HepG2 (cell line): ENCODE data around the gene CCDC142. TPM values are rescaled to one million over a fixed set of nuclear protein-coding genes. Genes with fewer than 3 reads are reported as not detected.
A peak's percentile ranks its signal among the peaks of the same experiment; 100 is the strongest.

Experiments used
- EEA1 ChIP-seq: sonication (generic); formaldehyde crosslinking; IDR thresholded peaks from 2 replicates; pipeline ENCODE4 v1.5.1; 2020; ENCODE audit warnings: mild to moderate bottlenecking, missing genetic modification reagents, borderline replicate concordance
- HNRNPLL ChIP-seq: fragments of 200-400 bp; formaldehyde crosslinking; IDR thresholded peaks from 2 replicates; pipeline ENCODE4 v1.6.1; 2017; ENCODE audit warnings: mild to moderate bottlenecking, low read depth, low read length; ENCODE audit not compliant: poor library complexity, severe bottlenecking
- MTF1 ChIP-seq: sonication (generic); formaldehyde crosslinking; IDR thresholded peaks from 2 replicates; pipeline ENCODE4 v1.5.0; 2020; ENCODE audit warnings: missing genetic modification reagents
- PRPF4 ChIP-seq: fragments of 200-400 bp; formaldehyde crosslinking; IDR thresholded peaks from 2 replicates; pipeline ENCODE4 v1.6.1; 2016; ENCODE audit warnings: low read length, low read depth; ENCODE audit not compliant: poor library complexity, severe bottlenecking
- SRF ChIP-seq: IDR thresholded peaks from 2 replicates; pipeline ENCODE4 v1.6.1; 2011; ENCODE audit warnings: mild to moderate bottlenecking, low read depth, low read length, moderate library complexity
- ZNF331 ChIP-seq: sonication (generic); formaldehyde crosslinking; IDR thresholded peaks from 2 replicates; pipeline ENCODE4 v1.4.0; 2020; ENCODE audit warnings: missing genetic modification reagents
- polyA plus RNA-seq, 8 experiments: library from polyadenylated mRNA; depleted of rRNA in 3 of 8; stranded (reverse) in 7 of 8; unstranded in 1 of 8; fragments of >200 nt; fragmentation: Illumina TruSeq in 4 of 8; extraction: Trizol in 4 of 8; gene quantifications; 2 replicates each; pipeline versions ENCODE4 v1.2.1 to v1.2.3, GENCODE V29; 2011 to 2016; ENCODE audit warnings: low read depth in 4 of 8, missing spikeins in 1 of 8, mixed read lengths in 1 of 8; ENCODE audit not compliant: insufficient read depth in 1 of 8
- total RNA-seq, 5 experiments: library from RNA; depleted of rRNA; stranded (reverse); fragments of >200 nt; fragmentation: Illumina TruSeq; extraction: Trizol; gene quantifications; 2 replicates each; pipeline ENCODE4 v1.2.3, GENCODE V29; 2016; ENCODE audit warnings: low read depth in 1 of 5
- TF ChIP-seq, protein P1 (sequence below): sonication (generic); formaldehyde crosslinking; IDR thresholded peaks from 2 replicates; pipeline ENCODE4 v1.4.0; 2020; ENCODE audit warnings: mild to moderate bottlenecking, missing genetic modification reagents
- TF ChIP-seq, protein P2 (sequence below): sonication (generic); formaldehyde crosslinking; IDR thresholded peaks from 2 replicates; pipeline ENCODE4 v1.5.0; 2020; ENCODE audit warnings: missing genetic modification reagents
- TF ChIP-seq, protein P3 (sequence below): sonication (generic); formaldehyde crosslinking; IDR thresholded peaks from 2 replicates; pipeline ENCODE4 v1.8.1; 2023; ENCODE audit warnings: mild to moderate bottlenecking, missing genetic modification reagents
- TF ChIP-seq, protein P4 (sequence below): sonication (generic); formaldehyde crosslinking; IDR thresholded peaks from 2 replicates; pipeline ENCODE4 v1.5.0; 2020; ENCODE audit warnings: mild to moderate bottlenecking, missing genetic modification reagents
- TF ChIP-seq, protein P5 (sequence below): sonication (generic); formaldehyde crosslinking; IDR thresholded peaks from 2 replicates; pipeline ENCODE4 v1.9.0; 2022; ENCODE audit warnings: missing genetic modification reagents, mild to moderate bottlenecking, borderline replicate concordance

The CCDC142 gene
- total and polyA plus RNA-seq, 2 of the 13 experiments (the other 11 are each of a cell fraction or from before 2014, with no cell fraction given), result 14.7 to 30.4 TPM

DNA sequence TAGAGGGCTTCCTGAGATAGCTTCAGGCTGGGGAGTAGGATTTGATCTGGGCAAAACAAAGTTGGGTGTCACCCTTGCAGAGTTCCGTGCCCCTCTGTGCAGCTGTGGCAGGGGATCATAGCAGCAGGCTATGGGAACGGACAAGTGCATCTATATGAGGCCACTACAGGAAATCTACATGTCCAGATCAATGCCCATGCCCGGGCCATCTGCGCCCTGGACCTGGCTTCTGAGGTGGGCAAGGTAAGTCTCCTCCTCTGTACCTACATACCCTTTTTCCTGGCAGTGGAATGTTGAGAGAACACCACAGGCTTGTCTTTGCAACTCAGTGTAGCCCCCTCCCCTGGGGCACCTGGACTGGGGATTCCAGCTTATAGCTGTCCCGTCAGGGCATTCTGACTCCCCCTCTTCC lies 57.8 kb downstream of the CCDC142 start (continued):
- TF ChIP-seq HNRNPLL, result no peak
- TF ChIP-seq, protein P1, sequence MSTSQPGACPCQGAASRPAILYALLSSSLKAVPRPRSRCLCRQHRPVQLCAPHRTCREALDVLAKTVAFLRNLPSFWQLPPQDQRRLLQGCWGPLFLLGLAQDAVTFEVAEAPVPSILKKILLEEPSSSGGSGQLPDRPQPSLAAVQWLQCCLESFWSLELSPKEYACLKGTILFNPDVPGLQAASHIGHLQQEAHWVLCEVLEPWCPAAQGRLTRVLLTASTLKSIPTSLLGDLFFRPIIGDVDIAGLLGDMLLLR (CRISPR knock-in tag), result 0 out of 2 replicates have a peak, but pooled peaks have one; percentile 47
- TF ChIP-seq, protein P2, sequence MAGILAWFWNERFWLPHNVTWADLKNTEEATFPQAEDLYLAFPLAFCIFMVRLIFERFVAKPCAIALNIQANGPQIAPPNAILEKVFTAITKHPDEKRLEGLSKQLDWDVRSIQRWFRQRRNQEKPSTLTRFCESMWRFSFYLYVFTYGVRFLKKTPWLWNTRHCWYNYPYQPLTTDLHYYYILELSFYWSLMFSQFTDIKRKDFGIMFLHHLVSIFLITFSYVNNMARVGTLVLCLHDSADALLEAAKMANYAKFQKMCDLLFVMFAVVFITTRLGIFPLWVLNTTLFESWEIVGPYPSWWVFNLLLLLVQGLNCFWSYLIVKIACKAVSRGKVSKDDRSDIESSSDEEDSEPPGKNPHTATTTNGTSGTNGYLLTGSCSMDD (CRISPR knock-in tag), result no peak
- no peak for TF ChIP-seq MTF1 (CRISPR knock-in tag)
- TF ChIP-seq, protein P3, sequence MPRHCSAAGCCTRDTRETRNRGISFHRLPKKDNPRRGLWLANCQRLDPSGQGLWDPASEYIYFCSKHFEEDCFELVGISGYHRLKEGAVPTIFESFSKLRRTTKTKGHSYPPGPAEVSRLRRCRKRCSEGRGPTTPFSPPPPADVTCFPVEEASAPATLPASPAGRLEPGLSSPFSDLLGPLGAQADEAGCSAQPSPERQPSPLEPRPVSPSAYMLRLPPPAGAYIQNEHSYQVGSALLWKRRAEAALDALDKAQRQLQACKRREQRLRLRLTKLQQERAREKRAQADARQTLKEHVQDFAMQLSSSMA (CRISPR knock-in tag), result 0 out of 2 replicates have a peak, but pooled peaks have one; percentile 9
- TF ChIP-seq ZNF331, result no peak
- TF ChIP-seq, protein P4, sequence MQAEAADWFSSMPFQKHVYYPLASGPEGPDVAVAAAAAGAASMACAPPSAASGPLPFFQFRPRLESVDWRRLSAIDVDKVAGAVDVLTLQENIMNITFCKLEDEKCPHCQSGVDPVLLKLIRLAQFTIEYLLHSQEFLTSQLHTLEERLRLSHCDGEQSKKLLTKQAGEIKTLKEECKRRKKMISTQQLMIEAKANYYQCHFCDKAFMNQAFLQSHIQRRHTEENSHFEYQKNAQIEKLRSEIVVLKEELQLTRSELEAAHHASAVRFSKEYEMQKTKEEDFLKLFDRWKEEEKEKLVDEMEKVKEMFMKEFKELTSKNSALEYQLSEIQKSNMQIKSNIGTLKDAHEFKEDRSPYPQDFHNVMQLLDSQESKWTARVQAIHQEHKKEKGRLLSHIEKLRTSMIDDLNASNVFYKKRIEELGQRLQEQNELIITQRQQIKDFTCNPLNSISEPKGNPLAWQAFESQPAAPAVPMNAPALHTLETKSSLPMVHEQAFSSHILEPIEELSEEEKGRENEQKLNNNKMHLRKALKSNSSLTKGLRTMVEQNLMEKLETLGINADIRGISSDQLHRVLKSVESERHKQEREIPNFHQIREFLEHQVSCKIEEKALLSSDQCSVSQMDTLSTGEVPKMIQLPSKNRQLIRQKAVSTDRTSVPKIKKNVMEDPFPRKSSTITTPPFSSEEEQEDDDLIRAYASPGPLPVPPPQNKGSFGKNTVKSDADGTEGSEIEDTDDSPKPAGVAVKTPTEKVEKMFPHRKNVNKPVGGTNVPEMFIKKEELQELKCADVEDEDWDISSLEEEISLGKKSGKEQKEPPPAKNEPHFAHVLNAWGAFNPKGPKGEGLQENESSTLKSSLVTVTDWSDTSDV (CRISPR knock-in tag), result no peak
- no peak for TF ChIP-seq SRF
- TF ChIP-seq, protein P5, sequence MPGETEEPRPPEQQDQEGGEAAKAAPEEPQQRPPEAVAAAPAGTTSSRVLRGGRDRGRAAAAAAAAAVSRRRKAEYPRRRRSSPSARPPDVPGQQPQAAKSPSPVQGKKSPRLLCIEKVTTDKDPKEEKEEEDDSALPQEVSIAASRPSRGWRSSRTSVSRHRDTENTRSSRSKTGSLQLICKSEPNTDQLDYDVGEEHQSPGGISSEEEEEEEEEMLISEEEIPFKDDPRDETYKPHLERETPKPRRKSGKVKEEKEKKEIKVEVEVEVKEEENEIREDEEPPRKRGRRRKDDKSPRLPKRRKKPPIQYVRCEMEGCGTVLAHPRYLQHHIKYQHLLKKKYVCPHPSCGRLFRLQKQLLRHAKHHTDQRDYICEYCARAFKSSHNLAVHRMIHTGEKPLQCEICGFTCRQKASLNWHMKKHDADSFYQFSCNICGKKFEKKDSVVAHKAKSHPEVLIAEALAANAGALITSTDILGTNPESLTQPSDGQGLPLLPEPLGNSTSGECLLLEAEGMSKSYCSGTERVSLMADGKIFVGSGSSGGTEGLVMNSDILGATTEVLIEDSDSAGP (CRISPR knock-in tag), result peak; percentile 10; the same call in 1 of the 2 replicates
- TF ChIP-seq PRPF4, result no peak
- TF ChIP-seq EEA1 (CRISPR knock-in tag), result no peak
